NCI-H69 (cell line): ENCODE measurements around the gene ARHGAP27.

Experiments used
- DNase-seq: peaks from one replicate; lab custom pipeline; 2025; lab: John Stamatoyannopoulos, UW

The ARHGAP27 gene

GRCh38 chr17:45408611-45409421 lies 23.9 kb downstream of the ARHGAP27 start:
- DNase-seq = peak; percentile 65

- DNase-seq = no peak
Observed at GRCh38 chr17:45406107-45406506, 26.6 kb downstream of the ARHGAP27 start.

- DNase-seq = peak; percentile 91
Observed at GRCh38 chr17:45405250-45406086, 27.2 kb downstream of the ARHGAP27 start.

GRCh38 chr17:45404870-45405249 lies 27.8 kb downstream of the ARHGAP27 start:
- DNase-seq = no peak

- DNase-seq = no peak
Observed at GRCh38 chr17:45403906-45404490, 28.7 kb downstream of the ARHGAP27 start.

GRCh38 chr17:45402916-45403315 lies 29.8 kb downstream of the ARHGAP27 start:
- no peak for DNase-seq

- DNase-seq = no peak
Observed at GRCh38 chr17:45398800-45399199, 33.9 kb downstream of the ARHGAP27 start.

- peak; percentile 20 for DNase-seq
Observed at GRCh38 chr17:45397796-45398195, 34.9 kb downstream of the ARHGAP27 start.

- DNase-seq = no peak
Observed at GRCh38 chr17:45396496-45397205, 36.0 kb downstream of the ARHGAP27 start.

- no peak for DNase-seq
Observed at GRCh38 chr17:45395569-45396415, 36.9 kb downstream of the ARHGAP27 start.

GRCh38 chr17:45394913-45395568 lies 37.6 kb downstream of the ARHGAP27 start:
- DNase-seq = peak; percentile 80

- peak; percentile 57 for DNase-seq
Observed at GRCh38 chr17:45394564-45394912, 38.1 kb downstream of the ARHGAP27 start.

- DNase-seq = peak; percentile 58
Observed at GRCh38 chr17:45394091-45394490, 38.6 kb downstream of the ARHGAP27 start.

- peak; percentile 28 for DNase-seq
Observed at GRCh38 chr17:45393411-45393810, 39.3 kb downstream of the ARHGAP27 start.

- no peak for DNase-seq
Observed at GRCh38 chr17:45391918-45392317, 40.8 kb downstream of the ARHGAP27 start.

GRCh38 chr17:45391291-45391690 lies 41.4 kb downstream of the ARHGAP27 start:
- peak; percentile 18 for DNase-seq

GRCh38 chr17:45389354-45389753 lies 43.3 kb downstream of the ARHGAP27 start:
- DNase-seq = no peak

GRCh38 chr17:45388604-45389325 lies 43.9 kb downstream of the ARHGAP27 start:
- DNase-seq = no peak

- no peak for DNase-seq
Observed at GRCh38 chr17:45387739-45388138, 44.9 kb downstream of the ARHGAP27 start.

GRCh38 chr17:45386178-45386577 lies 46.5 kb downstream of the ARHGAP27 start:
- no peak for DNase-seq
